NCI-H1436 (cell line): Measurements from ENCODE around the gene FAM168B.

Experiments
- DNase-seq: peaks from one replicate; lab custom pipeline; 2025; lab: John Stamatoyannopoulos, UW

FAM168B gene

GRCh38 chr2:131022731-131023130 is 70.5 kb downstream of the FAM168B start:
- DNase-seq: no peak

- DNase-seq: no peak
These were observed 76.2 kb downstream of the FAM168B start for GRCh38 chr2:131016826-131017741.

- DNase-seq: no peak
These were observed 77.5 kb downstream of the FAM168B start for GRCh38 chr2:131015764-131016163.

GRCh38 chr2:131014141-131014540 is 79.1 kb downstream of the FAM168B start:
- DNase-seq: no peak

GRCh38 chr2:131011486-131011885 is 81.8 kb downstream of the FAM168B start:
- DNase-seq: no peak

GRCh38 chr2:131010566-131010965 is 82.7 kb downstream of the FAM168B start:
- no peak for DNase-seq

- DNase-seq: no peak
These were observed 83.4 kb downstream of the FAM168B start for GRCh38 chr2:131009713-131010475.

GRCh38 chr2:131008967-131009366 is 84.3 kb downstream of the FAM168B start:
- DNase-seq: no peak

GRCh38 chr2:131006561-131006960 is 86.7 kb downstream of the FAM168B start:
- no peak for DNase-seq

GRCh38 chr2:131005216-131005935 is 87.9 kb downstream of the FAM168B start:
- DNase-seq: no peak

- no peak for DNase-seq
These were observed 88.6 kb downstream of the FAM168B start for GRCh38 chr2:131004446-131005209.

GRCh38 chr2:130998561-130998960 is 94.7 kb downstream of the FAM168B start:
- no peak for DNase-seq
